Measurements from ENCODE around the gene IZUMO1.

- TF ChIP-seq CTCF (IDR thresholded peaks at IDR 0.05) (no peak), POLR2A (IDR thresholded peaks at IDR 0.05) (no peak)
Measured at GRCh38 chr19:48779636-48780035, 32.9 kb upstream of the IZUMO1 start.

All from Peyer's patch (tissue), 4 donors.